ENCODE measurements around the gene RTF2.

RTF2 gene, protein sequence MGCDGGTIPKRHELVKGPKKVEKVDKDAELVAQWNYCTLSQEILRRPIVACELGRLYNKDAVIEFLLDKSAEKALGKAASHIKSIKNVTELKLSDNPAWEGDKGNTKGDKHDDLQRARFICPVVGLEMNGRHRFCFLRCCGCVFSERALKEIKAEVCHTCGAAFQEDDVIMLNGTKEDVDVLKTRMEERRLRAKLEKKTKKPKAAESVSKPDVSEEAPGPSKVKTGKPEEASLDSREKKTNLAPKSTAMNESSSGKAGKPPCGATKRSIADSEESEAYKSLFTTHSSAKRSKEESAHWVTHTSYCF

DNA sequence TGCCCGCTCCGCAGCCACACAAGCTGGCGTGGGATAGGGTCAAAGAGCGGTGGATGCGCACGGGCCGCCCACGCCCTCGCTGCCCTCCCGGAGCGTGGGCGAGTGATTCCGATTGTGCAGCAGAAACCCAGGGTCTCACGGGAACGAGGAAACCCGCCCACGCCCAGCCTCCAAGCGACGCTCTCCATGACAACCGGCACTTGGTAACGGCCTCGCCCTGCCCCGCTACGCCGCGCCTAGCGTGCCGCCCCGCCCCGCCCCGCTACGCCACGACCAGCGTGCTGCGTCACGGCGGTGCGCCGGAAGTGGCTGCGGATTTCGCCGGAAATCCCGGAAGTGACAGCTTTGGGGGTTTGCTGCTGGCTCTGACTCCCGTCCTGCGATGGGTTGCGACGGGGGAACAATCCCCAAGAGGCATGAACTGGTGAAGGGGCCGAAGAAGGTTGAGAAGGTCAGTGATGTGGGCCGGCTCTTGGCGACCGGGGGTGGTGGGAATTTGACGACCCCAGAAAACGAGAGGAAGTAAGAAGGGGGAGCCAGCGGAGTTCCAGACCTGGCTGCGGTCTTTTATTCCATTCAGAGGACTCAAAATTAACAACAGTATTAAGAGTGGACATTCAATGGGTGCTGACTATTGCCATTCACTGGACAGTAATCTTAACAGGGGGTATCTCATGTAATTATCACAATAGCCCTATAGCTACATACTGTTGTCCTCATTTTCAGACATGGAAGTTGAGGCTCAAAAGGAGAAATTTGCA is at the start of gene RTF2:
RTF2 (plus strand) TSS at position 312 of the 761 bp plus-strand sequence; CDS start at position 383, 71 bp downstream.
- DNase-seq = peak; percentile 93 to 96

DNA sequence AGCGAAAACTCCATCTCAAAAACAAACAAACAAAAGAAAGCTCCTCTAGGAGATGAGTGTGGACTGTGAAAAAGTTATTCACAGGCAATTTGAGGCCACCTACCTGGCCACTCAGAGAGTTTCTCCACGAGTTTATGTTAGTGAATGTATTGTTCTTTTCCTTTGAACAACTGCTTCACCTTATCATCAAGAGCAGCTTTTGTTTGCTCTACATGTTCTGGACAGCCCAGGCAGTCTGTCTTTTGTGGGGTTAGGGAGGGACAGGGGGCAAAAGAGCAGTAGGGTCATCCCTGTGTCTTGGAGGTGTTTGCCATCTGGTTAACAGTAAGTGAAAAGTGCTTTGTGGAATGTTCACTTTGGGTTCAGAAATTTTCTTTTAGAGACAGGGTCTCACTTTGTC is 48.4 kb upstream of the RTF2 start:
- no peak for DNase-seq

DNA sequence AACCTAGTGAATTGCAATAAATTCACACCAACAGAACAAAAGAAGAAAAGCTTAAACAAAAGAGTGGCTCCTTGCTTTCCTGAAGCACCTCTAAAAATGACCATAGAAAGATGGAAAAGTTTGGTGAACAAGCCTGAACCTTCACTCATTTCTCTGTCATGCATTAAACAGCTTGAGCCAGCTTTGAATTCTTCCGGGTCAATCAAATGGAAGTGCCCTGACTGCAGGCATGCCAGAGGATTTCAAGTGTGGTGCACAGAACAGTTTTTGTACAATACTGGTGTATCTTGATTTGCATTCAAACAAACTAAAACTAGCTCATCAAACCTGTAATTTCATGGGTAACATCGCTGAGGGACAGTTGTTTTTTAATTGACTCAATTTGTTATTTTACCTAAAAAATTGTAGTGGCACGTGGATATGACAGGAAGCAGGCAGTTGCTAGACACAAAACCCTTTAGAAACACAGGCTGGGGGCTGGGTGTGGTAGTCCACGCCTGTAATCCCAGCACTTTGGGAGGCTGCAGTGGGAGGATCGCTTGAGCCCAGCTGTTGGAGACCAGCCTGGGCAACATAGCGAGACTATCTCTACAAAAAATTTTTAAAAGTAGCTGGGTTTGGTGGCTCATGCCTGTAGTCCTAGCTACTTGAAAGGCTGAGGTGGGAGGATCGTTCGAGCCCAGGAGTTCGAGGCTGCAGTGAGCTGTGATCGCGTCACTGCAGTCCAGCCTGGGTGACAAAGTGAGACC is 47.3 kb upstream of the RTF2 start:
- no peak for DNase-seq

DNA sequence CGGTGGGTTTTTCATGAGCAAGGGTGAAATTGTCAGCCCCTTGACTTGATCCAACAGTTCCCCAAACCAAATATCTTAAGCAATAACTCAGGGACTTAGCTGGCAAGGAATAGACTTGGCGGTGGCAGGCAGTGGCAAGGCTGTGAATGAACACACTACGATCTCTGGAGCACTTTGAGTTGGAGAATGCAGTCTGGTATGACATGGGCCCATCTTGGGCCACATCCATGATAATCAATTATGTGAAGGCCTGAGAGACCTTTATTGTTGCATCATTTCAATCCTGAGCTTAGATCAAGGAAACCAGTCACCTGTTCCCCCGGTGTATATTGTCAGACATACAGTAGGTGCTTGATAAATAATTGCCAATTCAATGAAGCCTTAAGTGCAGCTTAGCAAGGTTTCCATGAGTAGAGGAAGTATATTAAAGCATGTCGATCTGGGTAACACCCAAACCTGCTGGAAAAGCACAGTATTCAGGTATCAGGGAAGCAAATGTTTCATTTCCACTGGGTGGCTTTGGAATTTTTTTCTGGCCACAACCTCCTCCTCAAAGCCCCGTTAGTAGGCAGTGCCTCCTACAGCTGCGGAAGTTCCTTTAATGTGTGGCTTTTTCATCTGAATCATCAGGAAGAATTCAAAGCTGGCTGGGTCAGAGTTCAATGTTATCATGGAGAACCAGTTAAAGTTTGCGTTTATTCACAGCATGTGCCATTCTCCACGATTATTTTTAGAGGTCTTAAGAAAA is 46.2 kb upstream of the RTF2 start:
- no peak for DNase-seq

DNA sequence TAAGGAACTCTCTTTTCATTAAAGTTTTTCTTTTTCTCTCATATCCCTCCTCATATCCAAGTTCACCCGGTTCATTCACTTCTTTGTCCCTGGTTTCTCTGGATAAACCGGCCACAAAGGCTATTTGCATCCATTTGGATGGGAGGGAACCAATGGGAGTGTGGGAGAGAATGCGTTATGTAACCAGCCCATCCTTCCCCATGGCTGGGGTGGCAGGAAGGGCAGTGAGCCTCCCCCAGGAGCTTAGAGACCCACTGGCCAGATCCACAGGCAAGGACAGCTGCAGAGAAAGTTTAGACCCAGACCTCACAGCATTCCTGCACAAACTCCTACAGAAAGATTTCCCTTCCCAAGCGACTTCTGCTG is 45.6 kb upstream of the RTF2 start:
- DNase-seq = no peak

DNA sequence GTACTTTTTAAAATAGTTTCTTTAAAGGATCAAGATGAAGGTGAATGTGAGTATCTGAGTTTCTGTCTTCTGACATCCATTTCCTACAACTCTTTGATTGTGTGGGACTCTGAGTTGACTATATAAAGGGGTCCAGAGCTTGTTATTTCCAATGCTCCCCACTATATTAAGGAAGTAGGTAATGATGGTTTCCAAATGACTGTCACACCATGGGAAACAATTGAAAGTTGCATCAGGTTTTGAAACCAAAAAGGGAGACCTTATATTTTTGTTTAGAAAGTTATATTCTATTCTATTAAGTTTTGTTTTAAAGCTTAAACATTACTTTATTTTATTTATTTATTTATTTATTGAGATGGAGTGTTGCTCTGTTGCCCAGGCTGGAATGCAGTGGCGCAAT is 45.2 kb upstream of the RTF2 start:
- no peak for DNase-seq

DNA sequence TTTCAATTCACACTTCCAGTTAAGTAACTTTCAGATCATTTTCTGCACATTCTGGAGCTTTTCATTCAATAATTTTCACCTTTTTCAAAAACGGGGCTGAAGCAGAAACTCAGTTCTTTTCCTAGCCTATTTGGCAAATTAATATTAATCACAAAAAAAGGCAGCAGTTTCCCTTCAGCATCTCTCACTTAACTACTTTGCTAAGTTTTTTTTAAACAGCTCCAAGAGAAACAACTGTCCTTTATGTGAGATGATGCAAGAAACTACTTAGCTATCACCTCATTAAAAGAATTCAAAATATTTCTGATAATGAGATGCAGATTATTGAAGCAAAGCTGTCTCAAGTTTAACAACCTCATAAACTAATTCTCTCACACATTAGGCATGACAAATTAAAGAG is 44.5 kb upstream of the RTF2 start:
- DNase-seq = no peak

DNA sequence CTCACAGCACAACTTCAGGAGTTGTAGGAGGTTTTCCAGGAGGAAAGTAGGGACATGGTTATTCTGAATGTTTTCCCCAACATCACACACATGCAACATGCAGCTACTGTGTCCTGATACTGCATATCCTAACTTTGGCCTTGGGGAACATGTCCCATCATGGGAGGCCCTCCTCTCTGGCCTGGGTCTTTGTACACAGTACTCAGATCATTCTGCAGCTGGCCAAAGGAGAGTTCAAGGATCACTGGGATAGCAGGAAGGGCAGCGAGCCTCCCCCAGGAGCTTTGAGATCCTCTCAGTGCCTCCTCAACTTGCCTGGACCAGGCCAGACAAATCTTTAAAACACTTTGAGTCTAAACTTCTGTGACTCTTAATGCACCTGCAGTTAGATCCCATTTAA is 43.5 kb upstream of the RTF2 start:
- no peak for DNase-seq

DNA sequence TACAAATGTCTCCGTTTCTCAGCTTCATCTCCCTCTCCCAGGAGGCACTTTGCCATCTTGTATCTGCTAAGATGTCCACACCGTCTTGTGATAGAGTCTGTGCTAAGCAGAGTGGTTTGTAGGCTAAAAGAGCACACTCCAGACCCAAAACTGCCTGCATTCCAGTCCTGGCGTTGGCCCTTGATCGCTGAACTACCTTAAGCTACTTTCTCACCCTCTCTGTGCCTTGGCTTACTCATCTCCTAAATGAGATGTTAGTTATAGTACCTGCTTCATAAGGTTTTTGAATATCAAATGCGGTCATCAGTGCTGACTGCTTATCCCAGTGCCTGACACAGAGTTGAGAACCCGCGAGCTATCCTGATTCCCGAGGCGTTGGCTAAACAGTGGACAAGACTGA is 42.4 kb upstream of the RTF2 start:
- DNase-seq = no peak

DNA sequence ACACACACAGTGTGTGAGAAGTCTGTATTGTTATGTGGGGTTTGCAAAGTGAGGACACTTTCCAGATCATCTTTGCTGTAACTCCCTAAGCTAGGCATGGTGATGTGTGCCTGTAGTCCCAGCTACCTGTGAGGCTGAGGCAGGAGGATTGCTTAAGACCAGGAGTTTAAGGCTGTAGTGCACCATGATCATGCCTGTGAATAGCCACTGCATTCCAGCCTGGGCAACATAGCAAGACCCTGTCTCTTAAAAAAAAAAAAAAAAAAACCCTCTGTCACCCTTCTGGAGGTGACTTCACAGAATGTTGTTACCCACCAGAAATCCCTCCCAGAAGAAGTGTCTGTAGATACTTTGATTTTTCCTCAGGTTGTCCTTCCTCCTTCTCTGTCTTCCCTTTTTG is 41.5 kb upstream of the RTF2 start:
- no peak for DNase-seq

DNA sequence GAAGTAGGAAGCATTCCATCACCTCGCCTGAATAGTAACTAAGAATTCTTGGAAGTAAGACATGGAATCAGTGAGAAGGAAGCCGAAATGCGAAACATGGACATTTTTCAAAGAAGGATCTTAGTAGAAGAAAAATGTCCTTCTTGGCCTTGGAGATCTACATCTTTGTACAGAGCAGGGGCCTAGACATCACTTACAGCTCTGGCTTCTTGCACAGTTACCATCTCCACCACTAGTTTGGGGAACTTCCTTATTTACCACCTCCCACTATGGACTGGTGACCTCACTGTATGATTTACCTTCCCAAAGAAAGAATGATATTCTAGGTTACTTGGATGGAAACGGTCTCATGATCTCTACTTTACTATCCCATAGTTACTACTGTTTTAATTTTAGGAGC is 40.6 kb upstream of the RTF2 start:
- DNase-seq = no peak

DNA sequence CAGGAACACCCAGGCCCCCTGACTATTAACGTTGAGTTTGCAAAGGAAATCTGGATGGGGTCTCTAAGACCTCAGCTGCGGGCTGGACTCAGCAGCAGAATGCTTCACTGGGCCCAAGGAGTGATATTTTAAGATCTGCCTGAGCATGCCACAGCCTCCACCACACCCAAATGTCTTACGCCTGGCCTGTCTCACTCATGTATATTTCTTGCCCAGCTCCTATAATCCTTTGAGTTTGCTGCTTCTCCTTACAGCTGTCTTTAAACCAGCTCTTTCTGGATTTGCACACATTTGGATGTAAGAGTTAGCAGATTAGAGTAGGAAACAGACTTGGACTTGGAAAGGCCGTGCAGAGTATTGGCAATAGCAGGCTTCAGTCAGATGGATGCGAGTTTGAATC is 40.0 kb upstream of the RTF2 start:
- DNase-seq = no peak

DNA sequence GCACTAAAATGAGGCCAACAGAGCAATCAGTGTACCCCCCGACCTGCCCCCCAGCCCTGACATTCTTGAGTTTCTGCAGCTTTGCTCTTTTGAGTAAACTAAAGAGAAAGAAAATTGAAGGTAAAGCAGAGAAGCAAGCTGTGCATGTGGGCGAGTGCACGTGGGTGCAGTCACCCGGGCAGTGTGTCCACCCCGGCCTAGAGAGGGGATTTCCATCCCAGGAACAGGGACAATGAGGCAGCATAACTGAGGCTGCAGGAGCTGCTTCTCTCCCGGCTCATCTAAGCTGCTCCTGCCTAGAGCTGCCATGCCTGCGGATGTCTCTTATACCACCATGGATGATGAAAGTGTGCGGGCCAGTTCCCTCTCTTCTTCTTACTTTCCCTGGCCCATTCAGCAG is 39.5 kb upstream of the RTF2 start:
- DNase-seq = no peak

DNA sequence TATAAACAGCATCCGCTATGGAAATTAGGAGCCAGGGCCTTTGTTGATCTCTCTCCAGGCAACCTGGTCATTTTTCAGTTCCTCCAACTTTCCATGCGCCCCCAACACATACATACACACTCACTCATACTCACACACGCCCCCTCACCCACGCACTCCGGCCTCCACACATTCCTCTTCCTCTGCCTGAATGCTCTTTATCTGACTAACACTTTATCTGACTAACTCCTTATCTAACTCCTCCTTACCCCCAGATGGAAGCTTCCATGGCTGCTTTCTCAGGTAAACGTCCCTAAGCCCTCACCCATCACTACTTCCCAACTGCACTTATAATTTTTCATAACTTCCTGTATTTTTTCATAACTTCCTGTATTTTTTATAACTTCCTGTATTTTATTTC is 38.9 kb upstream of the RTF2 start:
- no peak for DNase-seq

DNA sequence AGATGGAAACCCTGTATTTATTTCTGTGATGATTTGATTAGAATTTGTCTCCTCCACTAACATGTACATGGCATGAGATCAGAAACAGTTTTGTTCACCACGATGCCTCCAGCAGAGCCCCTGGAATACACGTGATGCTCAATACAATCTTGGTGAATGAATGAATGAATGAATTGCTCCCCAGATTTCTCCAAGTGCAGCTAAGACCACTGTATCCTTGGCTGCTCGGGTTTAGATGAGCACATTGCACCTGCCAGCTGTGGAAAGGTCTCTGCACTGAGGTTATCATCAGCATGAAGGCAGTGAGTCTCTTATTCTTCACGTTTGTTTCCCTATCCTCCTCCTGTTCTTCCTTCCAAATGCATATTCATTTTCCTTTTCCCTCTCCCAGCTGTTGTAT is 38.5 kb upstream of the RTF2 start:
- DNase-seq = no peak

DNA sequence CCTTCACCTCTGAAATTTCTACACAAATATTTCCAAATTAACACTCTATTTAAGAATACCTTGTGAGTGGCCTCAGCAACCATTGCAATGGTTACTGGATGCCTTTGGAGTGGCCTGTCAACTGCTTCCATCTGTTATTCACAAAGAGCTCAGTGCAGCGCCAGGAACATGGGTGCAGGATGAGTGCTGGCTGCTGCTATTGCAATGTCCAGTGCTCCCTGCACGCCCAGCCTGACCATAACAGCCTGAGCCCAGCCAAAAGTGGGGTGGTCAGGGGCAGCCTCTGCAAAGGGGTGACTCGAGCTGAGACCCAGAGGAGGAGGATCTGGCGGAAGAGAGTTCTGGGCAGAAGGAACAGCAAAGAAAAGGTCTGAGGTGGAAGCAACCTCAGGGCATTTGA is 38.0 kb upstream of the RTF2 start:
- no peak for DNase-seq

DNA sequence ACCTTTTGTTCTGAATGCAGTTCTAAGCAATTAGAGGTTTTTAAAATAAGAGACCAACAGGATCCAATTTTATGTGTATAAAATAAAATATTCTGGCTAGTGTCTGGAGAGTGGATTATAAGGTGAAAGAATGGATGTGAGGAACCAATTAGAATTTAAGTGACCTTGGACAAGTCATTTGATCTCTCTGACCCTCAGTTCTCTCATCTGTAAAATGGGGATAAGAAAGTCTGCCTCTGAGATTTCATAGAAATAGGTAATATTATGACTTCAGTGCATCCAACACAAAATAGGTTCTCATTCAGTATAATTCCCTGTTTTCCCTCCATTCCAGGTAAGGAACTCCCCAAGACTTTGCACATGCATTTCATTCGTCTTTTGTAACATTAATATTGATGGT is 37.5 kb upstream of the RTF2 start:
- DNase-seq = no peak

DNA sequence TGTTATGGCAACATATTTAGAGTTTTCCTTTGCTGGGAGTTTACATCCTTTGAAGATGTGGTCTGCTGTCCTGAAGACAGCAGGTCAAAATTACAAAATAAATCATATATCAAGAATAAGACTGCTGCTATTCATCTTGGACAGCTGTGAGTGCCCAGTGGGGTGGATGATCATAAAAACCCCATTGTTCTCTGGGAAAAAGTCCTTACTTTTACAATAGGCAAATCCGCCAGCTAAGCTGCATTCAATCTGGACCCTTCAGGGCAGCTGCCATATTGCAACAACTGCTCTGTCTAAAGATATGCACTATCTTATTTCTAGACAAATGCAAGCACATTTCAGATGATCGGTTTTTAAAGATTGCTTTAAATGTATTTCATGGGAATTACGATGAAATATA is 37.0 kb upstream of the RTF2 start:
- no peak for DNase-seq

DNA sequence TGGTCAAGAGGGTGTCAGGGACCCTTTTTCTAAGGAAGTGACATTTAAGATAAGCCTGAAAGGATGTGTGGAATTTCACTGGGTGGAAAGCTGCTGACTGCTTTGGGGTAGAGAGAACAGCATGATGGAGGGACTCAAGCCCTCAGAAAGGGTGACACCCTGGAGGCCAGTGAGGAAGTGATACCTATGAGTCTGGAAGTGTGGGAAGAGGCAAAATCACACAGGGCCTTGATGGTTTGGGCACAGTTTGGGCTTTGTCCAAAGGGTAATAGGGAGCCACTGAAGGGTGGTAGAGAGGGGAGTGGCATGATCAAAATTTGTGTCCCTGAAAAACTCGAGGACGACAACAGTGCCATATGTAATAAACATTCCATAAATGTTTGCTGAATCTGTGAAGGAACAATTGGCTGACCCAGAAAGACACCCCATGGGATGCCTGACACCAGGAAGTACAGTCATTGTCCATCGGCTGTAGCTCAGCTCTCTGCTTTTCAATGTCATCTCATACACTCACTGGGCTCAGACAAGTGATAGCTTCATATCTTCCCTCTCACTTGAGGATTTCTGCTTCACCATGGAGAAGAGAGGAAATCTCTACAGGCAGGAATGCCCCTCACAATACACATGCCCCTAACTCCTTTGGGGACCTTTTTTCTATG is 35.1 kb upstream of the RTF2 start:
- no peak for DNase-seq

DNA sequence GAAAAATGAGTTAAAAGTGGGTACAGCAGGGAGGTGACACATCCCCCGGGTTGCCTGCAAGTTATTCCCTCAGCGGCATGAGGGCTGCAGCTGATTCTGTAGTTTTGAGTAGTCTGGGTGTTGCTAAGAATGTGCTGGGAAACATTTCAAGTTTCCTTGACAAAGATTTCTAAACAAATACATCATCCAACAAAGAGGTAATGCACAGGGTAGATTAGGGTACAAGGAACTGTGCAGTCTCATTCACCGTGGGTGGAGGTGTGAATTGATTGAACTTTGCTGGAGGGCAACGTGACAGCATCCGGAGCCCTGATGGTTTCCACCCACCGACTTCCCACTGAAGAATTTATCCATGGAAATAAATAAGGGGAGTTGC is 34.6 kb upstream of the RTF2 start:
- DNase-seq = no peak

DNA sequence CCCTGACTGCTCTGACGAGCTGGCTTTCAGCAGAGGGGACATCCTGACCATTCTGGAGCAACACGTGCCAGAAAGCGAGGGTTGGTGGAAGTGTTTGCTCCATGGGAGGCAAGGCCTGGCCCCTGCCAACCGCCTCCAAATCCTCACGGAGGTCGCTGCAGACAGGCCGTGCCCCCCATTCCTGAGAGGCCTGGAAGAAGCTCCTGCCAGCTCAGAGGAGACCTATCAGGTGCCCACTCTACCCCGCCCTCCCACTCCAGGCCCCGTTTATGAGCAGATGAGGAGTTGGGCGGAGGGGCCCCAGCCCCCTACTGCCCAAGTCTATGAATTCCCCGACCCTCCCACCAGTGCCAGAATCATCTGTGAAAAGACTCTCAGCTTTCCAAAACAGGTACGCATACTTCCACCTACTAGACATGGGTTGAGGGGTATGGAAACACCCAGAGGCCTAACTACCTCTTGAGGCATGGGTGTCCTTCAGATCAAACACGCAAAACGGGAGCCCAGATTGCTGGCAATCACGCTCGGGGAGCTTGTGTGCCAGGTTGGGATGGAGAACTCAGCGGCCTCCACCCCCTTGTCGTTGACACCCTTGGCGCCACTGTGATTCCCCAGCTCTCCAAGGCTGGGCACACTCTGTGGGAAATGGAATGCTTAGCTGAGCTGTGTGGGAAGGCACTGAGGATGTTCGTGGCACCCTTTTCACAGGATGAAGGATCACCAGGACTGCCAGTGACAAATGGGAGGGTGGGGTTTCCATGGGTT is 31.0 kb upstream of the RTF2 start:
- no peak for DNase-seq

DNA sequence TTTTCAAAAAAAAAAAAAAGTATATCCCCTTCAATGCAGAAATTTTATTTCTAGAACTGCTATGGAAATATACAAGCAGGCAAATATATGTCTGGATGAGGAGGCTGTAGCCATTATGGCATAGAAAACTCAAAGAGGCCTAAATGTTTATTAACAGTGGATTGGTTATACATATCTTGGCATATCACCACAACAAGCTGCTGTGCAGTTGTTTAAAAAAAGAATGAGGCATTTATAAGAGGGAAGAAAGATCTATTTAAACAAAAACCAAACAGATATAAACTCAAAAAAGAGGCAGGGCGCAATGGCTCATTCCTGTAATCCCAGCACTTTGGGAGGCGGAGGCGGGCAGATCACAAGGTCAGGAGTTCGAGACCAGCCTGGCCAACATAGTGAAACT is 30.1 kb upstream of the RTF2 start:
- no peak for DNase-seq
